Fibroblast of skin of abdomen (primary cell): Measurements from ENCODE around the gene TTC28.
A peak's percentile ranks its signal among the peaks of the same experiment; 100 is the strongest.
"Not testable (repeated sequence)": the region's sequence is repeated elsewhere in the genome, so short reads cannot be mapped to it uniquely, and the experiment has no call there.

ENCODE experiments used
- DNase-seq: peaks from one replicate; pipeline ENCODE4 v3.0.0-alpha.2; 2013

TTC28 gene

GRCh38 chr22:28402539-28402938 lies 277.1 kb downstream of the TTC28 start:
- DNase-seq, result no peak

GRCh38 chr22:28402060-28402459 lies 277.6 kb downstream of the TTC28 start:
- DNase-seq, result no peak

GRCh38 chr22:28398981-28399380 lies 280.7 kb downstream of the TTC28 start:
- DNase-seq, result peak; percentile 21

- no peak for DNase-seq
These were observed 281.3 kb downstream of the TTC28 start for GRCh38 chr22:28398355-28398754.

- peak; percentile 21 for DNase-seq
These were observed 282.3 kb downstream of the TTC28 start for GRCh38 chr22:28397306-28397705.

- DNase-seq, result peak; percentile 47
These were observed 283.5 kb downstream of the TTC28 start for GRCh38 chr22:28395920-28396753.

GRCh38 chr22:28395520-28395919 lies 284.1 kb downstream of the TTC28 start:
- DNase-seq, result no peak

GRCh38 chr22:28394513-28395110 lies 285.0 kb downstream of the TTC28 start:
- DNase-seq, result no peak

GRCh38 chr22:28381429-28382167 lies 298.0 kb downstream of the TTC28 start:
- peak; percentile 35 for DNase-seq

- no peak for DNase-seq
These were observed 299.7 kb downstream of the TTC28 start for GRCh38 chr22:28379951-28380350.

GRCh38 chr22:28379075-28379779 lies 300.4 kb downstream of the TTC28 start:
- DNase-seq, result no peak

- no peak for DNase-seq
These were observed 303.7 kb downstream of the TTC28 start for GRCh38 chr22:28375761-28376534.

- DNase-seq, result peak; percentile 43
These were observed 305.8 kb downstream of the TTC28 start for GRCh38 chr22:28373831-28374230.

GRCh38 chr22:28369854-28370253 lies 309.8 kb downstream of the TTC28 start:
- DNase-seq, result no peak

GRCh38 chr22:28366856-28367255 lies 312.8 kb downstream of the TTC28 start:
- no peak for DNase-seq

GRCh38 chr22:28365371-28365770 lies 314.3 kb downstream of the TTC28 start:
- no peak for DNase-seq

GRCh38 chr22:28364105-28364504 lies 315.5 kb downstream of the TTC28 start:
- not testable (repeated sequence) for DNase-seq

GRCh38 chr22:28360939-28361338 lies 318.7 kb downstream of the TTC28 start:
- DNase-seq, result no peak

GRCh38 chr22:28358312-28358711 lies 321.3 kb downstream of the TTC28 start:
- DNase-seq, result no peak

- DNase-seq, result no peak
These were observed 322.4 kb downstream of the TTC28 start for GRCh38 chr22:28357193-28357592.

GRCh38 chr22:28351476-28351875 lies 328.2 kb downstream of the TTC28 start:
- DNase-seq, result no peak
